WTC11 (cell line): Measurements from ENCODE around the gene GOSR1. TPM values are rescaled to one million over a fixed set of nuclear protein-coding genes. Genes with fewer than 3 reads are reported as not detected.

Experiments used
- ATAC-seq: fragments of 200-7000 bp; cut with Tn5 transposase; 2 replicates; pipeline ENCODE4 v1.10.0; 2021; ENCODE audit warnings: mild to moderate bottlenecking, moderate library complexity
- CTCF ChIA-PET: fragments of 300-600 bp; sonication (Branson Sonifier 250); formaldehyde crosslinking; loops from one replicate; lab custom pipeline; 2021; ENCODE audit warnings: antibody characterized with exemption; lab: Charles Lee
- POLR2A ChIA-PET: fragments of 350-600 bp; sonication (Branson Sonifier 250); formaldehyde crosslinking; loops from one replicate; lab custom pipeline; 2021; ENCODE audit warnings: antibody characterized with exemption; lab: Charles Lee
- DNase-seq: peaks from one replicate; pipeline ENCODE4 v3.0.0; 2021; ENCODE audit warnings: low spot score
- H3K27ac Mint-ChIP-seq: 2 replicates; pipeline ENCODE4 v1.8.0; 2021; ENCODE audit warnings: mixed read lengths
- H3K27me3 Mint-ChIP-seq: 2 replicates; pipeline ENCODE4 v1.8.0; 2021; ENCODE audit warnings: low read depth, mild to moderate bottlenecking, moderate library complexity, mixed read lengths
- H3K36me3 Mint-ChIP-seq: 2 replicates; pipeline ENCODE4 v1.8.0; 2021; ENCODE audit warnings: mixed read lengths
- H3K4me1 Mint-ChIP-seq: 2 replicates; pipeline ENCODE4 v1.8.0; 2022; ENCODE audit warnings: mixed read lengths
- H3K4me3 Mint-ChIP-seq: 2 replicates; pipeline ENCODE4 v1.8.0; 2021; ENCODE audit warnings: mild to moderate bottlenecking, moderate library complexity, mixed read lengths
- H3K9me3 Mint-ChIP-seq: 2 replicates; pipeline ENCODE4 v1.8.0; 2021; ENCODE audit warnings: mixed read lengths
- ATF1 ChIP-seq: sonication (generic); formaldehyde crosslinking; IDR thresholded peaks from 2 replicates; pipeline ENCODE4 v1.8.1; 2023; ENCODE audit warnings: mild to moderate bottlenecking, moderate library complexity, missing genetic modification reagents
- CREM ChIP-seq: sonication (generic); formaldehyde crosslinking; IDR thresholded peaks from 2 replicates; pipeline ENCODE4 v1.8.1; 2022; ENCODE audit warnings: mild to moderate bottlenecking, missing genetic modification reagents, moderate library complexity
- CTCF ChIP-seq: fragments of 200-600 bp; IDR thresholded peaks from 2 replicates; pipeline ENCODE4 v1.8.0; 2022; ENCODE audit warnings: antibody characterized with exemption
- EMX1 ChIP-seq: fragments of 250-450 bp; sonication (Bioruptor Pico); IDR thresholded peaks from 2 replicates; pipeline ENCODE4 v1.8.0; 2021; ENCODE audit warnings: mild to moderate bottlenecking
- FOXJ3 ChIP-seq: sonication (generic); formaldehyde crosslinking; IDR thresholded peaks from 2 replicates; pipeline ENCODE4 v1.9.0; 2021; ENCODE audit warnings: missing genetic modification reagents, mild to moderate bottlenecking, borderline replicate concordance
- GRHL2 ChIP-seq: fragments of 250-450 bp; sonication (Bioruptor Pico); IDR thresholded peaks from 2 replicates; pipeline ENCODE4 v1.8.0; 2022; ENCODE audit warnings: mild to moderate bottlenecking, moderate library complexity; ENCODE audit not compliant: insufficient replicate concordance, severe bottlenecking
- HMGXB4 ChIP-seq: sonication (generic); formaldehyde crosslinking; IDR thresholded peaks from 2 replicates; pipeline ENCODE4 v1.8.1; 2023; ENCODE audit warnings: mild to moderate bottlenecking, moderate library complexity, missing genetic modification reagents
- IRF2 ChIP-seq: sonication (generic); formaldehyde crosslinking; IDR thresholded peaks from 2 replicates; pipeline ENCODE4 v1.8.0; 2022; ENCODE audit warnings: low read depth, missing genetic modification reagents, borderline replicate concordance
- MXD4 ChIP-seq: fragments of 250-450 bp; sonication (Bioruptor Pico); IDR thresholded peaks from 2 replicates; pipeline ENCODE4 v1.8.0; 2021; ENCODE audit warnings: mild to moderate bottlenecking, moderate library complexity, borderline replicate concordance
- NFATC4 ChIP-seq: fragments of 250-450 bp; sonication (Bioruptor Pico); IDR thresholded peaks from 2 replicates; pipeline ENCODE4 v1.9.0; 2021; ENCODE audit warnings: mild to moderate bottlenecking
- NFE2L1 ChIP-seq: sonication (generic); formaldehyde crosslinking; IDR thresholded peaks from 2 replicates; pipeline ENCODE4 v1.8.1; 2023; ENCODE audit warnings: missing genetic modification reagents
- NFYB ChIP-seq: sonication (generic); formaldehyde crosslinking; conservative IDR thresholded peaks from 2 replicates; pipeline ENCODE4 v1.8.0; 2022; ENCODE audit warnings: low read depth, missing genetic modification reagents
- PRRX2 ChIP-seq: fragments of 250-450 bp; sonication (Bioruptor Pico); IDR thresholded peaks from 2 replicates; pipeline ENCODE4 v1.8.0; 2021; ENCODE audit warnings: mild to moderate bottlenecking
- RELA ChIP-seq: sonication (generic); formaldehyde crosslinking; IDR thresholded peaks from 2 replicates; pipeline ENCODE4 v1.8.1; 2022; ENCODE audit warnings: missing genetic modification reagents, mild to moderate bottlenecking, borderline replicate concordance
- SMAD3 ChIP-seq: sonication (generic); formaldehyde crosslinking; IDR thresholded peaks from 2 replicates; pipeline ENCODE4 v1.8.0; 2022; ENCODE audit warnings: missing genetic modification reagents, mild to moderate bottlenecking, borderline replicate concordance
- SOX15 ChIP-seq: fragments of 250-450 bp; sonication (Bioruptor Pico); IDR thresholded peaks from 2 replicates; pipeline ENCODE4 v1.9.0; 2021; ENCODE audit warnings: mild to moderate bottlenecking
- USF2 ChIP-seq: sonication (generic); formaldehyde crosslinking; IDR thresholded peaks from 2 replicates; pipeline ENCODE4 v1.8.1; 2023; ENCODE audit warnings: mild to moderate bottlenecking, missing genetic modification reagents, moderate library complexity
- ZNF121 ChIP-seq: sonication (generic); formaldehyde crosslinking; IDR thresholded peaks from 2 replicates; pipeline ENCODE4 v1.8.0; 2023; ENCODE audit warnings: missing genetic modification reagents
- ZNF263 ChIP-seq: sonication (generic); formaldehyde crosslinking; IDR thresholded peaks from 2 replicates; pipeline ENCODE4 v1.8.1; 2022; ENCODE audit warnings: low read depth, mild to moderate bottlenecking, moderate library complexity, missing genetic modification reagents
- ZNF425 ChIP-seq: fragments of 250-450 bp; sonication (Bioruptor Pico); conservative IDR thresholded peaks from 2 replicates; pipeline ENCODE4 v1.9.0; 2021; ENCODE audit warnings: mild to moderate bottlenecking
- total RNA-seq: library from RNA; stranded (reverse); gene quantifications from 3 replicates; pipeline ENCODE4 v1.2.3, GENCODE V29; 2021
- TF ChIP-seq, protein P1 (sequence below): sonication (generic); formaldehyde crosslinking; IDR thresholded peaks from 2 replicates; pipeline ENCODE4 v1.8.0; 2022; ENCODE audit warnings: mild to moderate bottlenecking, missing genetic modification reagents
- TF ChIP-seq, protein P2 (sequence below): sonication (generic); formaldehyde crosslinking; IDR thresholded peaks from 2 replicates; pipeline ENCODE4 v1.8.1; 2022; ENCODE audit warnings: mild to moderate bottlenecking, moderate library complexity, missing genetic modification reagents
- TF ChIP-seq, protein P3 (sequence below): sonication (generic); formaldehyde crosslinking; IDR thresholded peaks from 2 replicates; pipeline ENCODE4 v1.8.1; 2022; ENCODE audit warnings: missing genetic modification reagents, borderline replicate concordance
- TF ChIP-seq, protein P4 (sequence below): sonication (generic); formaldehyde crosslinking; IDR thresholded peaks from 2 replicates; pipeline ENCODE4 v1.8.0; 2023; ENCODE audit warnings: mild to moderate bottlenecking, missing genetic modification reagents

The GOSR1 gene
- total RNA-seq, 1 experiment from 2014 or later, result 37.4 TPM

GRCh38 chr17:30477083-30477773 is at the start of gene GOSR1 (continued):
- TF ChIP-seq, protein P1, sequence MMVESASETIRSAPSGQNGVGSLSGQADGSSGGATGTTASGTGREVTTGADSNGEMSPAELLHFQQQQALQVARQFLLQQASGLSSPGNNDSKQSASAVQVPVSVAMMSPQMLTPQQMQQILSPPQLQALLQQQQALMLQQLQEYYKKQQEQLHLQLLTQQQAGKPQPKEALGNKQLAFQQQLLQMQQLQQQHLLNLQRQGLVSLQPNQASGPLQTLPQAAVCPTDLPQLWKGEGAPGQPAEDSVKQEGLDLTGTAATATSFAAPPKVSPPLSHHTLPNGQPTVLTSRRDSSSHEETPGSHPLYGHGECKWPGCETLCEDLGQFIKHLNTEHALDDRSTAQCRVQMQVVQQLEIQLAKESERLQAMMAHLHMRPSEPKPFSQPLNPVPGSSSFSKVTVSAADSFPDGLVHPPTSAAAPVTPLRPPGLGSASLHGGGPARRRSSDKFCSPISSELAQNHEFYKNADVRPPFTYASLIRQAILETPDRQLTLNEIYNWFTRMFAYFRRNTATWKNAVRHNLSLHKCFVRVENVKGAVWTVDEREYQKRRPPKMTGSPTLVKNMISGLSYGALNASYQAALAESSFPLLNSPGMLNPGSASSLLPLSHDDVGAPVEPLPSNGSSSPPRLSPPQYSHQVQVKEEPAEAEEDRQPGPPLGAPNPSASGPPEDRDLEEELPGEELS (CRISPR knock-in tag), result peak; percentile 69; the same call in 1 of the 2 replicates
- TF ChIP-seq NFATC4 (CRISPR knock-in tag) (no peak), ZNF121 (CRISPR knock-in tag) (no peak), PRRX2 (CRISPR knock-in tag) (no peak), CTCF (peak; percentile 44), EMX1 (CRISPR knock-in tag) (no peak), NFE2L1 (peak; percentile 70), IRF2 (no peak), ZNF263 (CRISPR knock-in tag) (no peak), RELA (CRISPR knock-in tag) (no peak), USF2 (CRISPR knock-in tag) (no peak), HMGXB4 (CRISPR knock-in tag) (peak; percentile 85), FOXJ3 (CRISPR knock-in tag) (no peak), MXD4 (no peak), SMAD3 (peak; percentile 85)
- TF ChIP-seq, protein P2, sequence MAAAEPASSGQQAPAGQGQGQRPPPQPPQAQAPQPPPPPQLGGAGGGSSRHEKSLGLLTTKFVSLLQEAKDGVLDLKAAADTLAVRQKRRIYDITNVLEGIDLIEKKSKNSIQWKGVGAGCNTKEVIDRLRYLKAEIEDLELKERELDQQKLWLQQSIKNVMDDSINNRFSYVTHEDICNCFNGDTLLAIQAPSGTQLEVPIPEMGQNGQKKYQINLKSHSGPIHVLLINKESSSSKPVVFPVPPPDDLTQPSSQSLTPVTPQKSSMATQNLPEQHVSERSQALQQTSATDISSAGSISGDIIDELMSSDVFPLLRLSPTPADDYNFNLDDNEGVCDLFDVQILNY, result no peak
- TF ChIP-seq, protein P3, sequence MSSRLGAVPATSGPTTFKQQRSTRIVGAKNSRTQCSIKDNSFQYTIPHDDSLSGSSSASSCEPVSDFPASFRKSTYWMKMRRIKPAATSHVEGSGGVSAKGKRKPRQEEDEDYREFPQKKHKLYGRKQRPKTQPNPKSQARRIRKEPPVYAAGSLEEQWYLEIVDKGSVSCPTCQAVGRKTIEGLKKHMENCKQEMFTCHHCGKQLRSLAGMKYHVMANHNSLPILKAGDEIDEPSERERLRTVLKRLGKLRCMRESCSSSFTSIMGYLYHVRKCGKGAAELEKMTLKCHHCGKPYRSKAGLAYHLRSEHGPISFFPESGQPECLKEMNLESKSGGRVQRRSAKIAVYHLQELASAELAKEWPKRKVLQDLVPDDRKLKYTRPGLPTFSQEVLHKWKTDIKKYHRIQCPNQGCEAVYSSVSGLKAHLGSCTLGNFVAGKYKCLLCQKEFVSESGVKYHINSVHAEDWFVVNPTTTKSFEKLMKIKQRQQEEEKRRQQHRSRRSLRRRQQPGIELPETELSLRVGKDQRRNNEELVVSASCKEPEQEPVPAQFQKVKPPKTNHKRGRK (CRISPR knock-in tag), result no peak

DNA sequence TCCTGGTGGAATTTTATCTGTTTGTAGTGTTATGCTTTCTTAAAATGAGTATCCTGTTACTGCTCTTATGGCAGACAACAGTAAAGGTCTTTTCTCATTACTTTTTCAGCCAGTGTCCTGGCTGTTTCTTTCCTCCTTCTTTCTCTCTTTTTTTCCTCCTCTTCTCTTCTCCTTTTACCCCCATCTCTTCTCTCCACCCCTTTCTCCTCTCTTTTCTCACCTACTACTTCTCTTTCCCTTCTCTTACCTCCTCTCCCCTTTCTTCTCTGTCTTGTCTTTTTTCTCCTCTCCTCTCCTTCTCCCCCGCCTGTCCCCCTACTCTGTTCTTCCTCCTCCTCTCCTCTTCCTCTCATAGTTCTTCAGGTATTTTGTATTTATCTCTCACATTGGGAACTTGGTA is 49.6 kb upstream of the GOSR1 start:
- Mint-ChIP-seq H3K27me3 (no peaks in the 10 kb centered on the region), H3K27ac (peak overlapping the region; percentile 48; the same call in 1 of the 2 replicates), H3K4me1 (peaks cover 16% of the 10 kb centered on the region), H3K36me3 (peaks cover 7% of the 10 kb centered on the region), H3K9me3 (no peaks in the 10 kb centered on the region), H3K4me3 (no peak overlapping the region)
- DNase-seq (no peak), ATAC-seq (no peak)
- POLR2A ChIA-PET, result no interaction called here
- CTCF ChIA-PET, result no interaction called here
- TF ChIP-seq, protein P4, sequence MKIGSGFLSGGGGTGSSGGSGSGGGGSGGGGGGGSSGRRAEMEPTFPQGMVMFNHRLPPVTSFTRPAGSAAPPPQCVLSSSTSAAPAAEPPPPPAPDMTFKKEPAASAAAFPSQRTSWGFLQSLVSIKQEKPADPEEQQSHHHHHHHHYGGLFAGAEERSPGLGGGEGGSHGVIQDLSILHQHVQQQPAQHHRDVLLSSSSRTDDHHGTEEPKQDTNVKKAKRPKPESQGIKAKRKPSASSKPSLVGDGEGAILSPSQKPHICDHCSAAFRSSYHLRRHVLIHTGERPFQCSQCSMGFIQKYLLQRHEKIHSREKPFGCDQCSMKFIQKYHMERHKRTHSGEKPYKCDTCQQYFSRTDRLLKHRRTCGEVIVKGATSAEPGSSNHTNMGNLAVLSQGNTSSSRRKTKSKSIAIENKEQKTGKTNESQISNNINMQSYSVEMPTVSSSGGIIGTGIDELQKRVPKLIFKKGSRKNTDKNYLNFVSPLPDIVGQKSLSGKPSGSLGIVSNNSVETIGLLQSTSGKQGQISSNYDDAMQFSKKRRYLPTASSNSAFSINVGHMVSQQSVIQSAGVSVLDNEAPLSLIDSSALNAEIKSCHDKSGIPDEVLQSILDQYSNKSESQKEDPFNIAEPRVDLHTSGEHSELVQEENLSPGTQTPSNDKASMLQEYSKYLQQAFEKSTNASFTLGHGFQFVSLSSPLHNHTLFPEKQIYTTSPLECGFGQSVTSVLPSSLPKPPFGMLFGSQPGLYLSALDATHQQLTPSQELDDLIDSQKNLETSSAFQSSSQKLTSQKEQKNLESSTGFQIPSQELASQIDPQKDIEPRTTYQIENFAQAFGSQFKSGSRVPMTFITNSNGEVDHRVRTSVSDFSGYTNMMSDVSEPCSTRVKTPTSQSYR (CRISPR knock-in tag), result no peak
- TF ChIP-seq ZNF425 (no peak), ATF1 (no peak), CREM (no peak), GRHL2 (CRISPR knock-in tag) (no peak), SOX15 (CRISPR knock-in tag) (no peak), NFYB (CRISPR knock-in tag) (no peak)
